SK-N-SH (cell line): ENCODE measurements around the gene CLMN.

ENCODE experiments used
- FOXM1 ChIP-seq: IDR thresholded peaks from 2 replicates; pipeline ENCODE4 v1.4.0; 2012; ENCODE audit warnings: low read depth, mild to moderate bottlenecking
- RAD21 ChIP-seq: IDR thresholded peaks from 2 replicates; pipeline ENCODE4 v1.6.1; 2012; ENCODE audit warnings: mild to moderate bottlenecking, low read length
- TAF1 ChIP-seq: IDR thresholded peaks from 2 replicates; pipeline ENCODE4 v1.6.1; 2012; ENCODE audit warnings: low read depth, mild to moderate bottlenecking, low read length, moderate library complexity, borderline replicate concordance
- TCF12 ChIP-seq: IDR thresholded peaks from 2 replicates; pipeline ENCODE4 v1.4.0; 2012
- YY1 ChIP-seq: IDR thresholded peaks from 2 replicates; pipeline ENCODE4 v1.4.0; 2012; ENCODE audit warnings: low read depth, mild to moderate bottlenecking
- TF ChIP-seq, protein P1 (sequence below): fragments of 200-600 bp; sonication (generic); IDR thresholded peaks from 2 replicates; pipeline ENCODE4 v1.6.1; 2017; ENCODE audit warnings: antibody characterized with exemption, mild to moderate bottlenecking, moderate library complexity
- TF ChIP-seq, protein P2 (sequence below): IDR thresholded peaks from 2 replicates; pipeline ENCODE4; 2012
- TF ChIP-seq, protein P3 (sequence below): IDR thresholded peaks from 2 replicates; pipeline ENCODE4 v1.6.1; 2012; ENCODE audit warnings: mild to moderate bottlenecking, low read depth, low read length, moderate library complexity
- TF ChIP-seq, protein P4 (sequence below): IDR thresholded peaks from 2 replicates; pipeline ENCODE4 v1.4.0; 2012; ENCODE audit warnings: low read depth

DNA sequence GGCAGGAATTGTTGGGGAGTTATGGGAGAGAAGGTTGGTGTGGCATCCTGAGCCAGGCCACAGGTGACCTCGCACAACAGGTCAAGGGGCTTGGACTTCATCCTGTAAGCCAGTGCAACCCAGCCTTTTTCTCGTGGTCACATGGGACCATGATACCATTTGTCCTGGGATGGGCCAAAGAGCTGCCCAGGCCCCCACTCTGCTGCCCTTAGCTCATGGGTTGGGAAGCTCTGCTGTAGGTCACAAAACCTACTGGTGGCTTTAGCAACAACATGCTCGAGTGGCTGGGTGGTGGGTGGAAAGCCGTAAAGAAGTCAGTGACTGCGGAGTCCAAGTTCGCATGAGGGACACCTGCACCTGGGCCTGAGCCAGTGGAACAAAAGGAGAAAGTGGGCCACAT, 4.6 kb downstream of the CLMN start:
- TF ChIP-seq TAF1 = no peak
- no peak for TF ChIP-seq RAD21
- TF ChIP-seq, protein P1, sequence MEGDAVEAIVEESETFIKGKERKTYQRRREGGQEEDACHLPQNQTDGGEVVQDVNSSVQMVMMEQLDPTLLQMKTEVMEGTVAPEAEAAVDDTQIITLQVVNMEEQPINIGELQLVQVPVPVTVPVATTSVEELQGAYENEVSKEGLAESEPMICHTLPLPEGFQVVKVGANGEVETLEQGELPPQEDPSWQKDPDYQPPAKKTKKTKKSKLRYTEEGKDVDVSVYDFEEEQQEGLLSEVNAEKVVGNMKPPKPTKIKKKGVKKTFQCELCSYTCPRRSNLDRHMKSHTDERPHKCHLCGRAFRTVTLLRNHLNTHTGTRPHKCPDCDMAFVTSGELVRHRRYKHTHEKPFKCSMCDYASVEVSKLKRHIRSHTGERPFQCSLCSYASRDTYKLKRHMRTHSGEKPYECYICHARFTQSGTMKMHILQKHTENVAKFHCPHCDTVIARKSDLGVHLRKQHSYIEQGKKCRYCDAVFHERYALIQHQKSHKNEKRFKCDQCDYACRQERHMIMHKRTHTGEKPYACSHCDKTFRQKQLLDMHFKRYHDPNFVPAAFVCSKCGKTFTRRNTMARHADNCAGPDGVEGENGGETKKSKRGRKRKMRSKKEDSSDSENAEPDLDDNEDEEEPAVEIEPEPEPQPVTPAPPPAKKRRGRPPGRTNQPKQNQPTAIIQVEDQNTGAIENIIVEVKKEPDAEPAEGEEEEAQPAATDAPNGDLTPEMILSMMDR = no peak
- TF ChIP-seq, protein P2, sequence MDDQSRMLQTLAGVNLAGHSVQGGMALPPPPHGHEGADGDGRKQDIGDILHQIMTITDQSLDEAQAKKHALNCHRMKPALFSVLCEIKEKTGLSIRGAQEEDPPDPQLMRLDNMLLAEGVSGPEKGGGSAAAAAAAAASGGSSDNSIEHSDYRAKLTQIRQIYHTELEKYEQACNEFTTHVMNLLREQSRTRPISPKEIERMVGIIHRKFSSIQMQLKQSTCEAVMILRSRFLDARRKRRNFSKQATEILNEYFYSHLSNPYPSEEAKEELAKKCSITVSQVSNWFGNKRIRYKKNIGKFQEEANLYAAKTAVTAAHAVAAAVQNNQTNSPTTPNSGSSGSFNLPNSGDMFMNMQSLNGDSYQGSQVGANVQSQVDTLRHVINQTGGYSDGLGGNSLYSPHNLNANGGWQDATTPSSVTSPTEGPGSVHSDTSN = no peak
- no peak for TF ChIP-seq FOXM1
- TF ChIP-seq YY1 = no peak
- TF ChIP-seq, protein P3, sequence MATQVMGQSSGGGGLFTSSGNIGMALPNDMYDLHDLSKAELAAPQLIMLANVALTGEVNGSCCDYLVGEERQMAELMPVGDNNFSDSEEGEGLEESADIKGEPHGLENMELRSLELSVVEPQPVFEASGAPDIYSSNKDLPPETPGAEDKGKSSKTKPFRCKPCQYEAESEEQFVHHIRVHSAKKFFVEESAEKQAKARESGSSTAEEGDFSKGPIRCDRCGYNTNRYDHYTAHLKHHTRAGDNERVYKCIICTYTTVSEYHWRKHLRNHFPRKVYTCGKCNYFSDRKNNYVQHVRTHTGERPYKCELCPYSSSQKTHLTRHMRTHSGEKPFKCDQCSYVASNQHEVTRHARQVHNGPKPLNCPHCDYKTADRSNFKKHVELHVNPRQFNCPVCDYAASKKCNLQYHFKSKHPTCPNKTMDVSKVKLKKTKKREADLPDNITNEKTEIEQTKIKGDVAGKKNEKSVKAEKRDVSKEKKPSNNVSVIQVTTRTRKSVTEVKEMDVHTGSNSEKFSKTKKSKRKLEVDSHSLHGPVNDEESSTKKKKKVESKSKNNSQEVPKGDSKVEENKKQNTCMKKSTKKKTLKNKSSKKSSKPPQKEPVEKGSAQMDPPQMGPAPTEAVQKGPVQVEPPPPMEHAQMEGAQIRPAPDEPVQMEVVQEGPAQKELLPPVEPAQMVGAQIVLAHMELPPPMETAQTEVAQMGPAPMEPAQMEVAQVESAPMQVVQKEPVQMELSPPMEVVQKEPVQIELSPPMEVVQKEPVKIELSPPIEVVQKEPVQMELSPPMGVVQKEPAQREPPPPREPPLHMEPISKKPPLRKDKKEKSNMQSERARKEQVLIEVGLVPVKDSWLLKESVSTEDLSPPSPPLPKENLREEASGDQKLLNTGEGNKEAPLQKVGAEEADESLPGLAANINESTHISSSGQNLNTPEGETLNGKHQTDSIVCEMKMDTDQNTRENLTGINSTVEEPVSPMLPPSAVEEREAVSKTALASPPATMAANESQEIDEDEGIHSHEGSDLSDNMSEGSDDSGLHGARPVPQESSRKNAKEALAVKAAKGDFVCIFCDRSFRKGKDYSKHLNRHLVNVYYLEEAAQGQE = no peak
- TF ChIP-seq, protein P4, sequence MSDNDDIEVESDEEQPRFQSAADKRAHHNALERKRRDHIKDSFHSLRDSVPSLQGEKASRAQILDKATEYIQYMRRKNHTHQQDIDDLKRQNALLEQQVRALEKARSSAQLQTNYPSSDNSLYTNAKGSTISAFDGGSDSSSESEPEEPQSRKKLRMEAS = no peak
- no peak for TF ChIP-seq TCF12
